Forelimb muscle (tissue), 1 donor: ENCODE measurements around the gene PDZD2. TPM values are rescaled to one million over a fixed set of nuclear protein-coding genes. Genes with fewer than 3 reads are reported as not detected.

ENCODE experiments used
- DNase-seq: peaks from one replicate; pipeline ENCODE4 v3.0.0-alpha.2; 2013; ENCODE audit warnings: low read depth
- polyA plus RNA-seq: library from polyadenylated mRNA; unstranded; fragments of 120-200 nt; gene quantifications from one replicate; pipeline ENCODE4 v1.2.1, GENCODE V29; 2013; ENCODE audit not compliant: insufficient read length

Gene PDZD2
- polyA plus RNA-seq, 1 donor: 6.1 TPM

DNA sequence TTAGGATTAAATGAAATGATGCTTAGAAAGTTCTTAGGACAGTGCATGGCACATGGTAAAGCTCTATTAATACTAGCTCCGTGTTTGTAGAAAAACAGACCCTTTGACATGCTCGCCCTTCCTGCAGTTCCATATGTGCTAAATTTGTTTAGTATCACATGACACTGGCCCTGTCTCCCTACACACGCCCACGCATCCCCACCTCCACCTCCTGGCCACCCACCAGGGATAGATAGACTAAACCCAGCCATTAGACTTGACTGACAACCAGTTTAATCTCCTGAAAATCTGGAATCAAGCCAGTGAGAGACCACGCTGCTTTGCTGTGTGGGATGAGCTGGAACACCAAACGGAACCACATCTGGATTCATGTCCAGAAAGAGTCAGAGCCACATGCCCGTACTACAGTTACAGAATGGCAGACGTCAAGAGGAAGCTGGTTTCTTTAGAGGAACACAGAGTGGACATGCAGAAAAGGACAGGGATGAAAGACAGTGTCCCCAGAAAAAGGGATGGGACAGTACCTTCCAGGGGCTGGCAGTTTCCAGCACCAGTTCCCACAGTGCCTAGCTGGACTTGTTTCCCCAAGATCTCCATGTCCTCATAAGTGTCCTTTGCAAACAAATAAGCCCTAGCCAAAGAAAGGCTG lies 186.1 kb downstream of the PDZD2 start:
- no peak for DNase-seq

DNA sequence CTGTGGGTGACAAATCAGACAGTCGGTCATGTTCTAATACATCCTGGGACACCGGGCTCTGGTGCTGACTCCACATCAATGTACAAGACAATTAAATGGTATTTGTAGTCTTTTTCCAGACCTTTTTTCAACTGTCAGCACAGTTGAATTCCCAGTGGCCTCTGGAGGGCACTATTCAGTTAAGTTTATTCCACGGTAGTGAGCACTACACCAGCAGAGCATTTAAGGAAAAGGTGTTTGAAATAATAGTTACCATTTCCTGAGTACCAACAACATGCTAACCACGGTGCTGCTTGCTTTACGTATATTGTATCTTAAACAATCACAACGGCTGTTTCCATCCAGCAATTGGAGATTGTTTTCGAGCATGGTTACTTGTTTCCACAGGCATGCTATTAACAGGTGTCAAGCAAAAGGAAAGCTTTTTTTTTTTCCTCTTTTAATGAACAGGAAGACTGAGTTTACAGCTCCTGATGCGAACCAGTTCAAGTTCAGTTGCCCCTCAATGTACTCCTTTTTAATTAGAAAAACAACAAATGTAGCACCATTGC lies 186.7 kb downstream of the PDZD2 start:
- peak; percentile 34 for DNase-seq

DNA sequence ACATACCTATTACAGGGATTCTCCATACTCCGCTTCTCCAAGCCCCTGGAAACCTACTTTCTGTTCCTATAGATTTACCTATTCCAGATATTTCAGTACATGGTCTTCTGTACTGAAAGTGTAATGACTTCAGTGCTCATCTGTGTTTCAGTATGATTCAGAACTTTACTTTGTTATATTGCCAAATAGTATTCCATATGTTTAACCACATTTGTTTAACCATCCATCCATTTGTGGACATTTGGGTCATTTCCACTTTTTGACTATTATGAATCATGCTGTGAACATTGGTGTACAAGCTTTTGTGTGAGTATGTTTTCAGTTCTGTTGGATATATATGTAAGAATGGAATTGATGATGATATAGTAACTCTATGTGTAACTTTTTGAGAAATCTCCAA lies 188.9 kb downstream of the PDZD2 start:
- DNase-seq: no peak

DNA sequence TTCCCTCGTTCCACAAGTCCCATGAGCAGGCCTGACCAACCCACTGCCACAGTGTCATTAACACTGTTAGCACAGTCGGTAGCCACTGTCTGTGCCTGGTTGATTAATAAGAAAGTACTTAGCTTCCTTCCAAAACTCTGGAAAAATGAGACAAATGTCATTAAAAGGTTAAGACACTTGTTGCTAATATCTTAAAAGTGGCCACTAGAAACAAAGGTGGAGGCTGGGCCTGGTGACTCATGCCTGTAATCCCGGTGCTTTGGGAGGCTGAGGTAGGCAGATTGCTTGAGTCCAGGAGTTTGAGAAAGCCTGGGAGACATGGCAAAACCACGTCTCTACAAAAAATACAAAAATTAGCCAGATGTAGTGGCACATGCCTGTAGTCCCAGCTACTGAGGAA lies 194.0 kb downstream of the PDZD2 start:
- DNase-seq: no peak

DNA sequence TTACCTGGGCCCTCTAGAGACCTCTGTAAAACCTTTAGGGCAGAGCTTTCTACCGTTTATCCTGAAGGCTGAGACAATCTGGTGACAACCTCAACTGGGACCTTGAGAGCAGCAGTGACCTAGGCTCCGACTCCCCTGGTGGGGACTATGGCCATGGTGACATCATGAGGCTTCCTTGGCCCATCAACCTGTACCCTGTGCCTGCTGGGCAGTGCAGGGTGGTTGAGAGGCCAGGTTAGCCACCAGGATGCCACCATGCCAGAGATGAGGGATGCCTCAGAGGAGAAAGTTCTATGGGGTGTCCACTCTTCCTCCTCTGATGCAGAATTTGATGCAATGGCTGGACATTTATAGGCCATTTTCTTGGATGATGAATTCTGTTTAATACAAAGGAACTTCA lies 194.8 kb downstream of the PDZD2 start:
- no peak for DNase-seq

DNA sequence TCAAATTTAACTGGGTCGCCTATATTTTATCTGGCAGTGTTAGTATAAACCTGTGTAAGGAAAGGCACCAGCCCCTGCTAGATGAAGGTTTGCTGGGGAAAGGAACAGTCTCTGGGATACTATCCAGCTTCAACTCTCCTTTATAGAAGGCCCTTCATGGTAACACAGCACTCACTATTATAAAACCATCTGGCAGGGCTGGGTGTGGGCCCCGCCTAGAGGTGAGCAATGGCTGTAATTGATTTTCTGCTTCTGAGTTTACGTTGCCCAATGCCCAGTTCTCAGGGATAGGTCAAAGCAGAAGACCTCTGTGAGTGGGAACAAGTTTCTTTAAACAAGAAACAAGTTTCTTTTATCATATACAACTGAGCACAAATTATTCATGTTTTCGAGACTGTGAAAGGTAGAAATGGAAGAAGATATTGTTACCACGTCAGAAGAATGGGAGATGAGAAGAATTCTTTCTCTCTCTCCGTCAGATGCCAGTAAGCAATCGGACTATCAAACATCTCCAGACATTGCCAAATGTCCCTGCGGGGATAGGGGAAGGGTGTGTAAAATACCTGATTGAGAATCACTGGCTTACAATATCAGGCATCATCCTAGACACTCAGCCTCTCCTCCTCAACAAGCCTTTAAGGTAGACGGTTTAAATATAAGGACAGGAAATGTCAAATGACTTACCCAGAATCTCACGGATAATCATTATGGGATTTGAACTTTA lies 205.9 kb downstream of the PDZD2 start:
- no peak for DNase-seq

DNA sequence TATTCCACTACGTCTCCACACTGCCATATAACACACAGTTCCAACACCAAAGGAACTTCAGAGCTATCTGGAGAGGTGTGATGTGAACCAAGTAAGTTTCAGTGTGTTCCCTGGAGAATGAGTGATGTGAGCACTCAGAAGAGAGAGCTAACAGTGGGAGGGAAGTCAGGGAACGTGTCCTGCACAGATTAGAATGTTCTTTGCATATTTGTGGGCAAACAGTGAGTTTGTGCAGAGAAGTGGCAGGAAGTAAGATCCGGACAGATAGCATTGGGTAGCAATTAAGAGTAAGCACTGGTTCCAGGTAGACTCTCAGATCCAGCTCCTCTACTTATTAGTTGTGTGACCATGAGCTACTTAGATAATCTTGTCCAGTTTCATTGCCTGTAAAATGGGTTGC lies 206.4 kb downstream of the PDZD2 start:
- no peak for DNase-seq

DNA sequence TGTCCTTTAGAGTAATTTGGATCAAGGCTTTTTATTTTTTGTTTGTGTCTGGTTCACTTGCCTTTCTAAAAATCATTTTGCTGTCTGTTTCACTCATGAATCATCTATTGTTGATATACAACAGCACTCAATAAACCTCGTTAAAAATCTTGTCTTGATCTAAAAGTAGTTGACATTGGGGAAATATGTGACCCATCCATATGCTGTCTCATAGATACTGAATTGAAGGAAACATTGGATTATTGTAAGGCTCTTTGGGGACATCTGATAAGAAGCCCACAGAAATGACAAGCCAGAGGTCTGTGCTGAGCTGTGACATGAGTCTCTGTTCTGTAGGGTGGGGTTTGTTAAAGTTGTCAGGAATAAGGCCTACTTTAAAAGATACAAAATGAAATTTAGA lies 208.0 kb downstream of the PDZD2 start:
- DNase-seq: no peak

DNA sequence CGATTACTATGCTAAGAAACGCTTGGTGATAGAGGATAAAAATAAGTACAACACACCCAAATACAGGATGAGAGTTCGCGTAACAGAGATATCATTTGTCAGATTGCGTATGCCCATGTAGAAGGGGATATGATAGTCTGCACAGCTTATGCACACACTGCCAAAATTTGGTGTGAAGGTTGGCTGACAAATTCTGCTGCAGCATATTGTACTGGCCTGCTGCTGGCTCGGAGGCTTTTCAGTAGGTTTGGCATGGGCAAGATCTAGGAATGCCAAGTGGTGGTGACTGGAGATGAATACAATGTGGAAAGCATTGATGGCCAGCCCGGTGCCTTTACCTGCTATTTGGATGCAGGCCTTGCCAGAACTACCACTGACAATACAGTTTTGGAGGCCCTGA lies 208.4 kb downstream of the PDZD2 start:
- DNase-seq: no peak

DNA sequence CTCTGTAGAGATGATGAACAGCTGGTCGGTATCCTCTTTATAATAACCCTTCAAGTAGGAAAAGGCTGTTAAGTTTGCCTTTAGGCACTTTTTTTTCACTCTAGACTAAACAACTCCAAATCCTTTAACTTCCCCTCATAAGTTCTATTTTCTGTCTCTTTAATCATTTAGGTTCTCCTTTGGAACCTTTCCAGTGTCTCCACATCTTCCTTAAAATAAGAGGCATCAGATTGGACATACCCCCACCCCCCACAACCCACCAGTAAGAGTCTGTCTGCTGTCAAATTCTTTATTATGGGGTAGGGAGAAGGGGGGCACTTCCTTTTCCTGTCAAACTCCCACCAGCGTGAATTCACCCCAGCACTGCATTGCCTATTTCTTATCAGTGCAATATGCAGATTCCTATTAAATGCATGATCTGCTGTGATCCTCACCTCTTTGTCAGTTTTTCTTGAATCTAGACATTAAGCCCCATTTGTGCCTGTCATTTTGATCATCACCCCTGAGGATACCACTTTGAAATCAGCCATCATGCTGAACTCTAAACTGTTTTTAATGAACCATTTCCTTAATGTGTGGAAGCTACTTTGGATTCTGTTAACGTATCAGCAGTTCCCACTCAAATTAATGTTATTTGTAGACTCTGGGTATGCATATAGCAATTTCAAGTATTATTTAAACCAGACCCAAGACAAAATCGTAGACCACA lies 212.2 kb downstream of the PDZD2 start:
- no peak for DNase-seq

DNA sequence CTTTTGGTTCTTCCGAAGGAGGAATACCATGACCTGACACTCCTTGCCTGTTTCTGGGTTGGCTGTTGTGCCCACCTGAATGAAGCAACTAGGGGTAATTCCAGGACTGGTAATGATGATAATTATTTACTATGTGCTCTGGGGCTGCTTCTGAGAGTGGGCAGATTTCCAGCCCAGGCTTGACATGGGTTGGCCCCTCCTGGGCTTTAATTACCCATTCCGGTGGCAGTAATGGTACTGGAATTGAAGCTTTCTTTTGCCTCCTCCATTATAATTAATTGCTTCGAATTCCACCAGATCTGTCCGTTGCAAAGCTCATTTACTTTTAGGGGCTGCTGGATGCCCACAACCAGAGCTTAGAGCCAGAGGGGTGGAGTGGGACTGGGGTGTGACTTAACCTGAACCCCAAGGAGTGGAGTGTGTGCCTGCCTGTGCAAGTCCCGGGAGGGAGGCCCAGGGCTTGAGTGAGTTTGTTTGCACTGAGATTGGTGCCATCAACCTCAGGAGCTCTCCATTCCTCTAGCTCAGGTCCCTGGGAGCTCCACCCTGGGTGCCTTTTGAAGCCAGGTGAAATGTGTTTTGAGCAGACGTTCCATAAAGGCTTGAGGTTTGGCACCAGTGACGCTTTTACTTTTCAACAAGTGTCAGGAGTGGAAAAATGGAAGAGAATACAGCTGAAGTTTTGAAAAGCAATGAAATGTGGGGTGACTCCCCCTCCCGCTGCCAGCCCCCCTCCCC lies 214.6 kb downstream of the PDZD2 start:
- DNase-seq: no peak

DNA sequence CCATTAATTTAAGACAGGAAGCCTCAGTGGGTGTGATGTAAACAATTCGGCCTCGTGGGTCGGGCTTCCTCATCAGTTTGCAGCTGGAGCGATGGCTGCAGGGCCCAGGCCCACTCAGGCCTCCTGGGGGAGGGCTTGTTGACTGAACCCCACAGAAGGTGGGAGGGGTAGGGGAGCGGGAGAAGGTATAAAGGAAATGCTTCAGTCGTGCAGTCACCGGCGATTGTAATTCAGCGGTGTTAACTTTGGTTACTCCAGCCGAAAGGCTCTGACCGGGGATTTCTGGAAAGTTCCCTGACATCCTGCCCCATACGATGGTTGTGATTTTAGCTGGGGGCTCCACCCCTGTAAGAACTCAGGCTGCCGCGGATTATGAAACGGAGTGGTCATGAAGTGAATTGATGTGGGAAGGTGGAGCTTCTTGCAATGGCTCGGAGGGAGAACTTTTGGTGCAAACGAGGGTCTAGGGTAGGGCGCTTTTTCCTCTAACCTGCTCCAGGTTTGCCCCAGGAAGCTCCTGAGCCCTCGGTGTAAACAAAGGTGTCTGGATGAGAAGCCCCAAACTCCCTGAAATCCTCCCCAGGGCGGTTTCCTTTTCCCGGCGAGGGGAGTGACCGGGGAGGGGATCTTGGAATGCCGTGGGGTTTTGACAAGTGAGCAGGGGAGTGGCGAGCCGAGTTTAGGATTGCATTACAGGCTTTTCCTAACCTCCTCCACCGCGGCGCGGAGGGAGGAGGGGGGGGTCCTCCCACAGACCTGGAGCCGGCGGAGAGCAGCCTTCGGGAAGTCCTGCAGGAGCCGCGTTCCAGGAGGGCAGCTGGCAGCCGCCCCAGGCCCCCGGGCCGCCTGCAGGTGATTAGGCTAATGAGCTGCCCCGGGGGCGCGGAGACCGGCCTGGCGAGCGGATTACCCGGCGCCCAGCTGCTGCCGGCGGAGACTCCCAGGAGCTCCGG lies 215.5 kb downstream of the PDZD2 start:
- no peak for DNase-seq

DNA sequence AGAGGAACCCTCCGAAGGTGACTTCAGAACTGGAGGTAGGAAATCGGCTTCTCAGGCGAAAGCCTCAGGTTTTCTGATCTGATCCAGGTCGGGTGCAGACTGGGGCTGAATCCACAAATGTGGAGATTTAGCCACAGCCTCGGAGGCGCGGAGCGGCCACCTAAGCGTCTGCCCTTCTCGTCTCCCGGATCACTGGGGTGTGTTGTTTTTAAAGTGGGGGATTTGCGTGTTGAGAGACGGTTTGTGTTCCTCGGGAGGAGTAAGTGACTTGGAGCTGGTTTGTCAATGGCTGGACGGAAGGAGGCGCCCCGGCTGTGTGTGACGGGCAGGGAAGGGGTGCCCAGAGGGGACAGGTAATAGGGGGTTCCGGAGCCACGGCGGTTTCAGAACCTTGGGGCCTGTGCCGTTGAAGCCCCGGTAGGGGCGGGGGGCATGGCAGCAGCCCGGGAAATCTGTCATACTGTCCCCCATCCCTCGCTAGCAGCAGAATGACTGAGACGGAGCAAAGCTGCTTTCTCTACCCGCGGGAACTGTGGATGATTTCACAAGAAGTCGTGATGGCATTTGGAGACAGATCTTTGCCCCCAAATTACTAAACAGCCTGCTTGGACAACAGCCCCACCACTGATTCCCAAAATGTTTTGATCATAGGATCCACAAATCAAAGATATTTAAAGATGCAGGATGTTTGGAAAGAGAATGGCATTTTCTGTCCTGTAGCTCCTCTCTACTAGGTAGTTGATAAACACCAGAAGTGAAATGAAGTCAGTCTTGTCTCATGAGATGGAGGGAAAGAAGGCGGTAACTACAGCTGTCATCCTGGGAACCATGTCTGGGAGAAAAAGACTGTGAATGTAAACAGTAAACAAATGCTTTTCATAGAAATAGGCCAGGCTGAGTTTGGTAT lies 216.5 kb downstream of the PDZD2 start:
- DNase-seq: no peak

DNA sequence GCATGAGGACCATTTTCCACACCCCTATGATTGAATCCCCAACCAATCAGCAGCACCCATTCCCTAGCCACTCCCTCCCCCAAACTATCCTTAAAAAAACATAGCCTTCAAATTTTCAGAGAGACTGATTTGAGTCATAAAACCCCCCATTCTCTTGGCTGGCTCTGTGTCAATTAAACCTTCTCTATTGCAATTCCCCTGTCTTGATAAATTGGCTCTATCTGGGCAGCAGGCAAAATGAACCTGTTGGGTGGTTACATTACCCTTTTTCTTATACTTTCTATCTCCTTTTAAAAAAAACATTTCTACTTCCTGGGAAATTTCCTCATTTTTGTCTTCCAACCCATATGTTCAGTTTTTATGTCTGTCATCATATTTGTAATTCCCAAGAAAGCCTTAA lies 220.2 kb downstream of the PDZD2 start:
- no peak for DNase-seq

DNA sequence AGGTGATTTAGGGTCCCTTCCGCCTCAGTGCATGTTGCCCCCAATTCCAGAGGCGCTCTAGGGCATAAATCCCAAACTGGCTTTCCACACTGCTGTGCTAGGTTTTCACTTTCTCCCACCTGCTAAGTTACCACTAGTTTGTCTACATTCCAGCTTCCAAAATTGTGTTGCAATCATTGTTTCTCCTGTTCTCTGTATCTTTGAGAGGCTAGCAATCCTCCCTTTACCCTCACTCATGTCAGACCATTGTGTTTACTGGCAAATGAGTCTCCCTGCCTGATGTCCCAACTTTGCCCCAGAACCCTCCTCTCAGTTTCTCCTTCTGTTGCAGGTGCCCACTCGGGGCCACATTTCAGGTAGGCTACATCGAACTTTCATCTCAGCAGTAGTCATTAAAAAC lies 221.3 kb downstream of the PDZD2 start:
- DNase-seq: no peak

DNA sequence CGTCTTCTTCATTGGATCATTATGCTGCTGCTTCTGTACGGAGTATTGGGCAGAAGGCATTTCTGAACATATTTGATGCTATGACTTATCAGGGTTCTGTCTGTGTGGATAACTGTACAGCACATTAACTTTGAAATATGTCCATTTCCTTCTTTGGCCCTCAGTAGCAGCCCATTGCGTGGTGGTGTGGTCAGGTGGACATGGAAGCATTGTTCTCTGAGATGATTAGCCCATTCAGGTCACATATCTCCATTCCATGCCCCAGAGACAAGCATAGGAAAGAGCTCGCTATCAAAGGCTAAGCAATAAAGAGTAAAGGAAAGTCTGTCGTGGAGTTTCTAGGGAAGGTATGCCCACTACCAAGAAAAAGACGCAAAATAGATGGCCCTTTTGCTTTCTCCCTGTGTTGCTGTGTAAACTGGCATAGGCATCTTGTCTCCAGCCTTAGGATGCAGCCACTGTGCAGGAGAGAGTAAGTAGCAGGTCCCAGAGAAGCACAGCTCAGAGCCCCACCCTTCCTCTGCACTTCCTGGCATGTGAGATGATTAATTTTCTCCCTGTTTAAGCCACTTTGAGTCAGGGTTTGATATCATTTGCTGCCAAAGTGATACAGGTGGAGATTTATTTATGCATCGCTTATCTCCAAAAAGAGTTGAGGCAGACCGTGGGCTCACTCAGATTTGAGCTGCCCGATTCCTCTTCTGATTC lies 221.9 kb downstream of the PDZD2 start:
- DNase-seq: no peak

DNA sequence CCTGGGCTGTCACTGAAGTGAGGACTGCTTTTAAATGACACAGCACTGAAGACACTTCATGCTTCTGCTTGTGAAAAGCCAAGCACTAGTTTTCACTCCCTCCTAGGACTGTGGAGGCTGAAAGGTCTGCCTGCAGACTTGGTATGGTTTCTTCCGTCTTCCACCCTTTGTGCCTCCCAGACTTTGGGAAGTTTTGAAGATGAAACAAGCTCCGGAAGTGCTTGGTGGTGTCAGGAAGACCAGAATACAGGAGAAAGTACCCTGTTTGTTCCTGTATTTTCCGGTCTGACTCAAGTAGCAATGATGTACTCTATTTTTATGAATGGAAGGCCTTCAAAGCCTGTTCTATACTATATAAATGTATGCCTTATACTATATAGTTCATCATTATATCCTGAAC lies 222.7 kb downstream of the PDZD2 start:
- DNase-seq: no peak

DNA sequence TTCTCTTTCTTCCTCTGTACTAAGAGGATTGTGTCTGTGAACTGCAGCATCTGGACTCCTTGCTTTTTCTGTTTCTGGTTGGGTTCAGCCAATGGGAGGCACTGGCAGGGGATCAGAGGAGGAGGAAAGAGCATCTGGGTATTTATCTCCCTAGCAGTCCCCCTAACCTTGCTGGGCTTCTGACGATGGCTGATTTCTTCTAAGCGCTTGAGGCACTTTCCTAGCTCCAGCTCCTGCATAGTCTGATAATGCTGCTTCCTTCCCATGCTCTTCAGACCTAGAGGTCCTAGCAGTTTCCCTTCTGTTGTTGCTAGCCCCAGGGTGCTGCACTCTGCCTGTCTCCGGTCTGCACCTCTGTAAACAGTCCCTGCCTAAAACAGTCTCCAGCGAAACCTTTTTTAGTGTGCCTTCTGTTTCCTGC lies 225.1 kb downstream of the PDZD2 start:
- no peak for DNase-seq

DNA sequence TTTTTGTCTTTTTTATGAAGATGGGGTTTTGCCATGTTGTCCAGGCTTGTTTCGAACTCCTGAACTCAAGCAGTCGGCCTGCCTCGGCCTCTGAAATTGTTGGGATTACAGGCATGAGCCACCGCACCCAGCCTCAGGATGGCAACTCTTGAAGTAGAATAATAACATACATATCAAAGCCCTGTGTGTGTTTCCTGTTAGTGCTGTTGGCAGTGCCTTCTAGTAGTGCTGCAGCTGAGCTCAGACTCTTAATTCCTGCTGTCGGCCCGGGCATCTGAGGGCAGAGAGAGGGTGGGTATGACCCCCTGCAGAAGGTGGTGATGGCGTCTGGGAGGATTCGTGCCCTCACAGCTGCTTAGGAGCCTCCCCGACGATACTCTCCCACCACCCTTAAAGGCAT lies 227.2 kb downstream of the PDZD2 start:
- no peak for DNase-seq
